Astrocyte of the cerebellum (primary cell): Measurements from ENCODE around the gene GPRC5B.

Experiments
- DNase-seq: peaks from one replicate; pipeline ENCODE4 v3.0.0-alpha.2; 2011; ENCODE audit warnings: low read depth
- H3K4me3 ChIP-seq: 2 replicates; pipeline ENCODE4 v1.5.1; 2011; ENCODE audit warnings: mild to moderate bottlenecking, low read depth, low read length, moderate library complexity
- in situ Hi-C: cut with HindIII; loops from 2 replicates; pipeline ENCODE4 v1.10.0; 2017; ENCODE audit warnings: low sequenced_read_pairs
- TF ChIP-seq, protein P1 (sequence below): IDR thresholded peaks from 2 replicates; pipeline ENCODE4 v1.5.1; 2012; ENCODE audit warnings: low read length, low read depth, moderate library complexity, mild to moderate bottlenecking; ENCODE audit errors: missing control alignments

The GPRC5B gene

DNA sequence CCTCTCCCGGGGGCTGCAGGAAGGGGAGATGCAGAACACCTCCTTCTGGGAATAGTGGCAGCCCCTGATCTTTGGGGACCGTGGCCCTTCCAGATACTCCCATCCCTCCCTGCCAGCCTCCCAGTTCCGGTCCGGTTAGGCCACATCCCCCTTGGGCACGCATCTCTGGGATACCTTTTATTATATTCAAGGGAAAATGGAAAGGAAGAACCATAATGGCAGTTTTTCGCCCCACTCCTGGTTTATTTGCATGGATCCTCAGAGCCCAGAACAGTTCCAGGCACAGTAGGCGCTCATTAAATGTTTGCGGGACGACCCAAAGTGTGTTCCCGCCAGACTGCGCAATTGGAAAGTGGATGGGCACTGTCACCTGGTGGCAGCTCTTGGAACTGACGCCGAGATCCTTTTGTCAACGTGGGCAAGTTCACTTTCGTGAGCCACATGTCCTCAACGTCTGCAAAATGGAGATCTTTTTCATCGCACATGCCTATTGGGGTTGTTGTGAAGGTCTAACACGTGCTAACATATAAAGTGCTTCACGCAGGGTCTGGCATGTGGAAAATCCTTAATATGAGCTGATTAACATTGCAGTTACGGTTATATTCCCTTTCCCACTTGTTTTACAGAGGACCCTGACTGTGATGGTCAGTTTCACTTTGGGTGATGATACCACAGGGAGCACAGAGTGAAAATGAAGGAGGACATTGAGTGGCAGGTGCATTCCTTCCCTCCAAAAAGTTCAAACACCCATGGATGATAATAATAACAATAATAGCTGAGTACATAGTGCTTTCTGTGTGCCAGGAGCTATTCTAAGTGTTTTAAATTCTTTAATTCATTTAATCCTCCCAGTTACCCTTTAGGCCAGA is 1.7 kb upstream of the GPRC5B start:
- TF ChIP-seq, protein P1, sequence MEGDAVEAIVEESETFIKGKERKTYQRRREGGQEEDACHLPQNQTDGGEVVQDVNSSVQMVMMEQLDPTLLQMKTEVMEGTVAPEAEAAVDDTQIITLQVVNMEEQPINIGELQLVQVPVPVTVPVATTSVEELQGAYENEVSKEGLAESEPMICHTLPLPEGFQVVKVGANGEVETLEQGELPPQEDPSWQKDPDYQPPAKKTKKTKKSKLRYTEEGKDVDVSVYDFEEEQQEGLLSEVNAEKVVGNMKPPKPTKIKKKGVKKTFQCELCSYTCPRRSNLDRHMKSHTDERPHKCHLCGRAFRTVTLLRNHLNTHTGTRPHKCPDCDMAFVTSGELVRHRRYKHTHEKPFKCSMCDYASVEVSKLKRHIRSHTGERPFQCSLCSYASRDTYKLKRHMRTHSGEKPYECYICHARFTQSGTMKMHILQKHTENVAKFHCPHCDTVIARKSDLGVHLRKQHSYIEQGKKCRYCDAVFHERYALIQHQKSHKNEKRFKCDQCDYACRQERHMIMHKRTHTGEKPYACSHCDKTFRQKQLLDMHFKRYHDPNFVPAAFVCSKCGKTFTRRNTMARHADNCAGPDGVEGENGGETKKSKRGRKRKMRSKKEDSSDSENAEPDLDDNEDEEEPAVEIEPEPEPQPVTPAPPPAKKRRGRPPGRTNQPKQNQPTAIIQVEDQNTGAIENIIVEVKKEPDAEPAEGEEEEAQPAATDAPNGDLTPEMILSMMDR: peak; percentile 100
- peak; percentile 52 for DNase-seq
- in situ Hi-C loops: no loop called here
- no peak overlapping the region for H3K4me3 ChIP-seq

DNA sequence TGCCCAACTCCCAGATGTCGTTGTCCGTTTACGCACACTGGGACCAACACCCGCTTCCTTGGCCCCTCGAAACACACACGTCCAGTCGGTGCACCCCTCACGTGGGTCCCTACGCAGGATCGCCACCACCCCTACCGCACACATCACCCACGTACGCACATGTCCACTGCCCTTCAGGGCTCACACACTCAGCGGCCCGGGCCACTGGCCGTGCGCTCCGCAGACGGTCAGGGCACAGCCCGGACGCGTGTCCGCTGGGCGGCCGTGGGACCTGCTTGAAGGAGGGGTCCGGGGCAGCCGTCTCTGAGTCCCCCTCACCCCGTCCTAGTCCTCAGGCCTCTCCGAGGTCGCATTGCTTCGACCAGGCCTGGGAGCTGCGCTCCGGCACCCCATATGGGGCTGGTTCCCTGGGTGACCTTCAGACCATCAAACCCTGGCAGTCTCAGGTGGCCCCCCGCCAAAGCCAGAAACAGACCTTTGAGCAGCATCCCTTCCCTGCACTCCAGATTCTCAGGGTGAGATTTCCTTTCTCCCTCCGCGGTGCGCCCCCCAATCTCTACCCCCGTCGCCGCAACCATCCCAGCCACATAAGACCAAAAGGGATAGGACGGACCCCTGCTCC is 914 bp upstream of the GPRC5B start:
- TF ChIP-seq, protein P1: no peak
- no peak for DNase-seq
- in situ Hi-C loops: no loop called here
- H3K4me3 ChIP-seq: peak overlapping the region; percentile 70

DNA sequence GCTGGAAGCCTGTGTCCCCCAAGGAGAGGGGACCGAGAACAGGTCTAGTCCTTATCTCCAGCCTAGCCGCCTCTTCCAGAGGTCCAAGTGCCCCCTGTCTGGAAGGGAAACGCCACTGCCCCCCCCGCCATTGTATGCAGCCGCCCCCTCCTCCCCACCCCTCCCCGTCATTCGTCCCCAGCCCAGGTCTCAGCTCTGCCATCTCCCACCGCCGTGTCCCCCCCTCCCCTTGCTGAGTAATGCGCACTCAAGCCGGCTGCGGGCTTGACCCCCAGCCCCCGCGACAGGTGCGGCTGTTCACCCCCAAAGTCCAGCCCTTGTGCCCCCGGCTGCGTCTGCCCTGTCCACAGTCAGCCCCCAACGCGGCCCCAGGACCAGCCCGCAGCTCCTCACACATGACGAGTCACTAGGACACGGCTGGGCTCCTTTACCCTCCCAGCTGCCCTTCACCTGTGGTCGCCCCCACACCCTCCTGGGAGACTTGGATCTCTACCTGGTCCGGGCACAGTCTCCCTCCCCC is 622 bp downstream of the GPRC5B start:
- TF ChIP-seq, protein P1: no peak
- peak overlapping the region; percentile 70 for H3K4me3 ChIP-seq
- no peak for DNase-seq
- in situ Hi-C loops: no loop called here

DNA sequence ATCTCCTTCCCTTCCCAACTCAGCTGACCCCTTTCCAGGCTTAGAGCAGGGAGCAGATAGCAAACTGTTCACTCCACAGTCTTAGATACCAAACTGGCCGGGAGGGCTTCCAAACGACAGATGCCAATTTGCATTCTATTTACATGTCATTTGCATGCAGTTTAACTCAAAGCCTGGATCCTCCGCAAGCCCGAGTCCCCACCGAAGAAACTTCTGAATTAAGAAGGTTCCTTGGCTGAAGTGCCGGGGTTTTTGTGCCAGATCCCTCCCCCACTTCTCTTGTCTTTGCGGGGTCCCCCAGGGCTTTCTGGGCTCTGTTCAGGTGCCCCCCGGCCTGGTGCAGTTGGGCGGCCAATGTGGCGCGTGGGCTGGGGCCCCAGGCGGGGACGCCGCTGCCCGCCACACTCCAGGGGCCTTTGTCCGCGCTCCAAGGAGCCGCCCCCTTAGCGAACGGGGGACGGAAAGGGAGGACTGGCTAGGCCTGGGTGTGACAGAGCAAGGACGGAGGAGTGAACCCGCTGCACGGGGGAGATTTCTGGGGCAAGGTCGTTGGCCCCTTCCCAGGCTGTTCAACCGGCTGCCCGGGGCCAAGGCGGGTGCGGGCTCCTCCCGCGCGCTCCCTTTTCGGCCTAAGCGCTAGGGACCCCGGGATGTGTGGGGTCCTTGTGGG is 1.2 kb downstream of the GPRC5B start:
- in situ Hi-C loops: no loop called here
- DNase-seq: peak; percentile 24
- peak overlapping the region; percentile 70 for H3K4me3 ChIP-seq
- TF ChIP-seq, protein P1: no peak

DNA sequence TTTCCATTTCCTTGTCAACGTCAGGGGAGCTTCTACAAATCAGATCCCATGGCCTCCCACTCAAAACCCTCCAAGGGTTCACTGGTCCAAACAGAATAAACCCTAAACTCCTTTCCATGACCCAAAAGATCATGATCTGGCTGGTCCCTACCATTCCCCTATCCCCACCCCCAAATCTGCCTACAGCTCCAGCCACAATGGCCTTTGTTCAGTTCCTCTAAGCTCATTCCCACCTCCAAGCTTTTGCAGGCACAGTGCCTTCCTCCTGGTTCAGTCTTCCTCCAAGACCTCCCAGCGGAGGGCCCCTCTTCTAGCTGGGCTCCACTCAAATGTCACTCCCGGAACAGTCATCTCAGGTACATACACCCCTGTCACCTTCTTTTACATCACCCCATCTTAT is 2.0 kb downstream of the GPRC5B start:
- no peak for DNase-seq
- H3K4me3 ChIP-seq: peak overlapping the region; percentile 70
- in situ Hi-C loops: no loop called here
- TF ChIP-seq, protein P1: no peak

DNA sequence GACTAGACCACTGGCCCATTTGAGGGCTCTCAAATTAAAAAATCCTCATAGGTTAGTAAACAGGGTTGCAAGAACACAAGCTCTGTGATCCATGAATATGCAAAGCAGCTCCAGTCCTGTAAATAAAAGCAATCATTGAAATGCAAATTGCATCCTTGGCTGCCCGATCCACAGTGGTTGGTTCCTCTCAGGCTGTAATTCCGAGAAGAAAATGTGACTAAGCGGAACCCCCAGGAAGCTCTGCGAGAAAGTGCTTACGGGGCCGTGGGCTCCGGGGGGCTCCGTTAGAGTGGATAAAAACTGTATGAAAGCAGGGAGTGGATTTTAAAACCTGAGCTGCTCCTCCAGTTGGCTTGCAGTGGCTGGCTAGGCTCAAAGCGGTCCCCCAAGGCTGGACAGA is 2.5 kb downstream of the GPRC5B start:
- H3K4me3 ChIP-seq: peak overlapping the region; percentile 70
- in situ Hi-C loops: no loop called here
- peak; percentile 16 for DNase-seq
- TF ChIP-seq, protein P1: no peak
